GM21526 (cell line): ENCODE measurements around the gene HES7.

Experiments
- ATAC-seq: cut with Tn5 transposase; IDR thresholded peaks from one replicate; pipeline ENCODE4 v1.9.1; 2021; ENCODE audit warnings: moderate library complexity; ENCODE audit not compliant: unreplicated experiment, low FRiP score

Gene HES7

DNA sequence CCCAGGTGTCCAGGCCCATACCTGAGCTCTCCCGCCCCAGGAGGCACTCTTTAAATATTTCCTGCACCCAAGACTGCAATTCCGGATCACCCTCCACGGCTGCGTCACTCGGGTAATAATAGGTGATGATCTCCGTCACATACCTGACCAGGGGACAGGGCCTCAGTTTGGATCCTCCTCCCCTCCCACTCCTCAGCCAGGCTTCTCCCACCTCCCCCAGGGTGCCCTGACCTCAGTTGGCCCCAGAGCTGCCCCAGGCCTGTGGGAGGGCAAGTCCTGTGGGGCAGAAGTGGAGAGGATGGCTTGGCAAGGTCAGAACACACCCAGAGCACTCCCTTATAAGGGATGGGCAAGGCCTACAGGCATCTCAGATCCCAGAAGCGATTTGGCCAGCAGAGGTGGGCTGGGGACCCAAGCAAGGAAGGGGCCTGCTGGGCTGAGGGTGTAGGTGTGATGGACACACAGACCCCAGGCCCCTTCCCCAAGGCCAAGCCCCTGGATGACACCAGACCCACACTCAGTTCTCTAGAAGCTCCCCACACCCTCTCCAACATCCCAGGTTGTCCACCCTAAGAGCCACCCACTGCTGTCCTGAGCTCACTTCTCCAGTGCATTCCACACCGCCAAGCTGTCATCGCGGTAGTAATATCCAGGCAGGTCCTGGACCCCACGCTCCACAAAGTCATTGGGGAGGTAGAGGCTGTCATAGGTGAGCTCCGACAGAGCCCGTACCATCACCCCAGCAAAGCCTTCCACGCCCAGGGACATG is 48.1 kb downstream of the HES7 start:
- ATAC-seq, result no peak

DNA sequence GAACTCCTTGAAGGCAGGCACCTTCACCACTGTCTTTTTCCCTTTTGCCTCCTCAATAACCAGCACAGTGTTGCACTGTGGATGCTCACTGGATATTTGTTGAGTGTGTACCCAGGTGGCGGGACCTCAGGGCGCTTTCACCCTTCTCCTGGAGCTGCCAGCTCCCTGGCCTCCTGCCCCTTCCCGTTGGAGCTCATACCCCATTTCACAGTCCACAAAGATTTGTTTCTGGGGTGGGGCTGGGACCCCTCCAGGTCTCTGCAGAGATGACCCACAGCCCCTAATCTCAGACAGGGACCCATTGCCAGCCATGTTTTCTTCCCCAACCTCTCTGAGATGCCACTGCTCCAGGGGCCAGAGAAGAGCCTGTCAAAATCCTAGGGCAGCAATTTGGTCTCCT is 48.8 kb downstream of the HES7 start:
- ATAC-seq, result no peak

GRCh38 chr17:8074554-8074953 is 49.4 kb downstream of the HES7 start:
- ATAC-seq, result no peak

DNA sequence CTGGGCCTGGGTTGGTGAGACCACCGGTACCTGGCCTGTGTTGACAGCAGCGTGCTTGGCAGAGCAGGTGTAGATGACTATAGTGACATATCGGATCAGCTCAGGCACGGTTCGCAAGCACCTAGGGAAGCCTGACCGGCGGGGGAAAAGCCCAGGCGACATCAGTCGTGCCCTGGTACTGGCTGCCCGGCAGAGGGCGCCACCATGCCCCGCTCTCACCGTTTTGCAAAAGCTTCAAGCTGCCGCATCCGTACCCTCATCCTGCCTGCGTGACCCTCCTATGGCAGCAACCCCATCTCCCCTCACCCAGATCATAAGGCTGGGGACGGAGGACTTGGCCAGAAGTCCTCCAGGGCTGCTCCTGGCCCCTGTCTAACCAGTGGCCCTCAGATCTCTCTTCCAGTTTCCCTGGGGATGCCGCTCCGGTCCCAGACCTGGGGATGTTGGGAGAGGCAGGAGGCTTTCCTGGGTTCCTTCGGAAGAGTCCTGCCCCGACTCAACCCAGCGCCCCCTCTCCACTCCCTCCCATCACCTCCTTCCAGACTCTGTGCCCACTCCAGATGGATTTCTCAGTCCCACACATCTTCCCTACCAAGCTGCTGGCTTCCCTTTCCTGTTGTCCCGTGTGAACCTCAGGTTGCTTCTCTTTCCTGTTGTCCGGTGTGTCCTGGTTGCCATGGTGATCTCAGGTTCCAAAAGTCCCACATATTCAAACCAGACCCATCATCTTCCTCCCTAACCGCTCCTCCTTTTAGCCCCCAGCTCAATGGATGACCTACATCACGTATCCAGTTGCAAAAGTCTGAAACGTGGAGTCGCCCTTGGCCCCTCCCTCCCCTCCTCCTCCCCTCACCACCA is 50.0 kb downstream of the HES7 start:
- ATAC-seq, result no peak

DNA sequence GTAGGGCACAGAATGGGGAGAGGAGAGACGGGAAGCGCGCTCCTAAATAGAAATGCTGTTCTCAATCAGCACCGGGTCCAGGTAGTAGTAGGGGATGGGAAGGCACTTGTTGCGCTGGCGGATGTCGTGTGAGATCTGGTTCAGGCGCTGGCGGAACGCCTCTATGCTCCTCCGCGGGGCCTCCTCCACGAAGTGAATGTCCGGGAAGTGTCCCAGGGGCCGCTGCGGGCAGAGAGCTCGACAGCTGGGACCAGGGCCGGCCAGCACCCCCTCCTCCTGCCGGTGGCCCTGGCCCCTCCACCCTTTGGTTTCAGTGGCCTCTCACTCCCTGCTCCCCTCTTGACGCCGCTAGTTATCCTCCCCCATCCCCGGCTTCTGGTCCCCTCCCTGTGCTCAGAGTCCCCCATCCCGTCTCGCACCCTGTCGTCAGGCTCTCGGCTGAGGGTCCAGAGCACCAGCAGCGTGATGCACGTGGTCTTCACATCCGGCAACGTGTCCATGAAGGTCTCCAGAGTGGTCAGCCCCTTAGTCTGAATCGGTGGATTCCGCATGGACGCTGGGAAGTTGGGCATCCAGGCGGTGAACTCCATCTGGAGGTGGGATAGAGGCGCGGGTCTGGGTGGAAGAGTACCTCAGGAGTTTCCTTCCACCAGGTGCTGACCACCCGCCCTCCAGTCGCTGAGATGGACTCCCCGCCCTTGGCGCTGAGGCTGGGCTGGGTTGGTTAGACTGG is 51.0 kb downstream of the HES7 start:
- no peak for ATAC-seq

- no peak for ATAC-seq
These were observed 51.6 kb downstream of the HES7 start for GRCh38 chr17:8072341-8072728.

DNA sequence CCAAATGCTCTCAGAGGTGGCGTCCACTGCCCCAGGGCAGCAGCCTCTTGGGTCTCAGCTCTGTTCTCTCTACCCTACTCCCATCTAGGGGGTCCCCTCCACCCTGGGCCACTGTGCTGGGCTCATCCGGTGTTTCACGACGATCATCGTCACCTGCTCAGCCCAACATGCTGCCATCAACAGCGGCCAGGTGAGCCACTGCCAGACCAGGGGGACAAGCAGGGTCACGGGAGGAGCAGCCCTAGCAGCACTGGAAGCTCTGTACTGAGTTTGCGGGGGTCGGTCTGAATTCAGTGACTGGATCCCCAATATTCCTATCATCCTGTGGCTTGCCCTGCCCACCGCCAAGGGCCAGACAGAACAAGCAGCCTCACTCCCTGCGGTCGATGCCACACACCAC is 52.4 kb downstream of the HES7 start:
- no peak for ATAC-seq
